CD4-positive, alpha-beta memory T cell (primary cell): Measurements from ENCODE around the gene MYORG. TPM values are rescaled to one million over a fixed set of nuclear protein-coding genes. Genes with fewer than 3 reads are reported as not detected.
"Not testable (repeated sequence)": the region's sequence is repeated elsewhere in the genome, so short reads cannot be mapped to it uniquely, and the experiment has no call there.

Source experiments
- CTCF ChIA-PET: fragments of 350-600 bp; sonication (Branson Sonifier 250); formaldehyde crosslinking; loops from one replicate; lab custom pipeline; 2021; ENCODE audit warnings: inconsistent platforms; ENCODE audit not compliant: partially characterized antibody; lab: Charles Lee
- POLR2A ChIA-PET: fragments of 350-600 bp; sonication (Branson Sonifier 250); formaldehyde crosslinking; loops from one replicate; lab custom pipeline; 2021; ENCODE audit not compliant: partially characterized antibody; lab: Charles Lee
- DNase-seq, 5 donors: peaks; one replicate each; pipeline versions ENCODE4 v3.0.0 to v3.0.0-alpha.2; 2020 to 2022; ENCODE audit warnings: mixed read lengths in 1 of 5
- H3K27ac ChIP-seq: one replicate; pipeline ENCODE4 v1.7.0; 2013; ENCODE audit warnings: low read depth, low read length
- H3K27me3 ChIP-seq: 2 replicates; pipeline ENCODE4 v1.7.0; 2013; ENCODE audit warnings: mild to moderate bottlenecking, low read length, moderate library complexity; ENCODE audit not compliant: insufficient read depth
- H3K36me3 ChIP-seq: 2 replicates; pipeline ENCODE4 v1.7.0; 2013; ENCODE audit warnings: mild to moderate bottlenecking, low read length, moderate library complexity; ENCODE audit not compliant: insufficient read depth
- H3K4me1 ChIP-seq: 2 replicates; pipeline ENCODE4 v1.7.0; 2013; ENCODE audit warnings: mild to moderate bottlenecking, low read length, moderate library complexity; ENCODE audit not compliant: insufficient read depth
- H3K4me3 ChIP-seq, 2 donors: one replicate each; pipeline ENCODE4 v1.7.0; 2013; ENCODE audit warnings: low read length in 2 of 2, mild to moderate bottlenecking in 1 of 2
- H3K9me3 ChIP-seq, 2 donors: one replicate each; pipeline ENCODE4 v1.7.0; 2013; ENCODE audit warnings: low read length in 2 of 2, control low read depth in 1 of 2; ENCODE audit not compliant: control insufficient read depth in 1 of 2
- H3K27ac Mint-ChIP-seq, 7 donors: one replicate each; pipeline ENCODE4 v1.8.0; 2020 to 2021; ENCODE audit warnings: mixed read lengths in 7 of 7, mild to moderate bottlenecking in 6 of 7, inconsistent platforms in 3 of 7, moderate library complexity in 3 of 7
- H3K27me3 Mint-ChIP-seq, 2 donors: one replicate each; pipeline ENCODE4 v1.8.0; 2020 to 2021; ENCODE audit warnings: mixed read lengths in 2 of 2
- H3K36me3 Mint-ChIP-seq, 2 donors: one replicate each; pipeline ENCODE4 v1.8.0; 2020 to 2021; ENCODE audit warnings: mixed read lengths in 2 of 2, inconsistent platforms in 1 of 2, mild to moderate bottlenecking in 1 of 2
- H3K4me1 Mint-ChIP-seq, 4 donors: one replicate each; pipeline ENCODE4 v1.8.0; 2020 to 2021; ENCODE audit warnings: mixed read lengths in 4 of 4, mild to moderate bottlenecking in 1 of 4
- H3K4me3 Mint-ChIP-seq, 8 donors: one replicate each; pipeline ENCODE4 v1.8.0; 2020 to 2021; ENCODE audit warnings: mixed read lengths in 8 of 8, mild to moderate bottlenecking in 7 of 8, moderate library complexity in 6 of 8, inconsistent platforms in 3 of 8
- H3K9me3 Mint-ChIP-seq, 8 donors: one replicate each; pipeline ENCODE4 v1.8.0; 2020 to 2021; ENCODE audit warnings: mixed read lengths in 8 of 8, mild to moderate bottlenecking in 5 of 8, inconsistent platforms in 3 of 8, moderate library complexity in 1 of 8
- intact Hi-C: fragments of 100-400 bp; cut with micrococcal nuclease; formaldehyde crosslinking; loops from one replicate; pipeline ENCODE4 v1.15.1; 2023
- polyA plus RNA-seq, 2 donors: library from polyadenylated mRNA; unstranded; fragments of 300-500 nt; fragmentation: Illumina TruSeq; gene quantifications; one replicate each; pipeline ENCODE4 v1.2.3, GENCODE V29; 2021
- total RNA-seq, 2 experiments: library from RNA; stranded (reverse); gene quantifications; one replicate each; pipeline ENCODE4 v1.2.3, GENCODE V29; 2021

Gene MYORG
- total and polyA plus RNA-seq, 4 experiments from 2014 or later, result 0.09 to 1.4 (median 0.94) TPM

- peaks cover under 1% of the 10 kb centered on the region for H3K4me1 ChIP-seq
- DNase-seq, result no peak
- no peak overlapping the region for H3K27ac ChIP-seq
- H3K4me3 Mint-ChIP-seq, result peak overlapping the region in 2 of 8 donors; percentile 55 to 58
- H3K9me3 ChIP-seq, result no peaks in the 10 kb centered on the region
- intact Hi-C loops, result no loop called here
- no peak overlapping the region for H3K4me3 ChIP-seq
- POLR2A ChIA-PET, result interaction anchor here (0.8 kb wide), 2 partner anchors 10 to 36 kb away, joined by 3 read pairs; no protein-coding TSS in a partner anchor
- peak overlapping the region in 1 of 7 donors; percentile 14 for H3K27ac Mint-ChIP-seq
- peaks cover 3 to 4% (median 4%) of the 10 kb centered on the region in 4 donors for H3K4me1 Mint-ChIP-seq
- H3K27me3 ChIP-seq, result no peaks in the 10 kb centered on the region
- no peaks in the 10 kb centered on the region for H3K36me3 ChIP-seq
- peaks cover 0 to 4% (median 0%) of the 10 kb centered on the region in 8 donors for H3K9me3 Mint-ChIP-seq
- no peaks in the 10 kb centered on the region for H3K27me3 Mint-ChIP-seq
- CTCF ChIA-PET, result interaction anchor here (0.6 to 1.2 kb wide), 2 partner anchors 9 to 326 kb away, joined by 3 to 5 read pairs; no protein-coding TSS in a partner anchor
- peaks cover 3 to 33% of the 10 kb centered on the region in 2 donors for H3K36me3 Mint-ChIP-seq
These were observed 6.2 kb downstream of the MYORG start for GRCh38 chr9:34370335-34370969.

- no peak overlapping the region for H3K27ac ChIP-seq
- H3K36me3 ChIP-seq, result no peaks in the 10 kb centered on the region
- Mint-ChIP-seq H3K36me3 (peaks cover 3 to 33% of the 10 kb centered on the region in 2 donors), H3K4me1 (peaks cover 0 to 2% (median 0%) of the 10 kb centered on the region in 4 donors), H3K27me3 (no peaks in the 10 kb centered on the region), H3K27ac (peak overlapping the region in 1 of 7 donors; percentile 41), H3K4me3 (no peak overlapping the region), H3K9me3 (peaks cover 0 to 4% (median 0%) of the 10 kb centered on the region in 8 donors)
- DNase-seq, result no peak
- ChIA-PET CTCF (no interaction called here), POLR2A (no interaction called here)
- H3K4me3 ChIP-seq, result no peak overlapping the region
- H3K27me3 ChIP-seq, result no peaks in the 10 kb centered on the region
- no peaks in the 10 kb centered on the region for H3K9me3 ChIP-seq
- H3K4me1 ChIP-seq, result no peaks in the 10 kb centered on the region
- intact Hi-C loops, result no loop called here
These were observed 7.1 kb downstream of the MYORG start for GRCh38 chr9:34369636-34370035.

- H3K4me3 Mint-ChIP-seq, H3K27me3 ChIP-seq, CTCF ChIA-PET, H3K4me1 Mint-ChIP-seq, DNase-seq, H3K9me3 Mint-ChIP-seq, POLR2A ChIA-PET, H3K9me3 ChIP-seq, H3K27me3 Mint-ChIP-seq, H3K4me1 ChIP-seq, H3K27ac Mint-ChIP-seq, H3K36me3 ChIP-seq, H3K27ac ChIP-seq, H3K4me3 ChIP-seq, intact Hi-C loops: not testable (repeated sequence)
- H3K36me3 Mint-ChIP-seq, result peaks cover 3 to 30% of the 10 kb centered on the region in 2 donors
These were observed 7.9 kb downstream of the MYORG start for GRCh38 chr9:34368796-34369195.

GRCh38 chr9:34367751-34368410 is 8.8 kb downstream of the MYORG start:
- CTCF ChIA-PET, H3K27ac Mint-ChIP-seq, H3K36me3 ChIP-seq, POLR2A ChIA-PET, DNase-seq, H3K4me1 Mint-ChIP-seq, H3K27me3 ChIP-seq, H3K27ac ChIP-seq, H3K4me3 ChIP-seq, intact Hi-C loops, H3K9me3 ChIP-seq, H3K9me3 Mint-ChIP-seq, H3K27me3 Mint-ChIP-seq, H3K4me1 ChIP-seq, H3K4me3 Mint-ChIP-seq: not testable (repeated sequence)
- peaks cover 3 to 29% of the 10 kb centered on the region in 2 donors for H3K36me3 Mint-ChIP-seq

- Histone ChIP-seq H3K27me3 (no peaks in the 10 kb centered on the region), H3K4me3 (no peak overlapping the region), H3K27ac (no peak overlapping the region), H3K36me3 (no peaks in the 10 kb centered on the region), H3K4me1 (no peaks in the 10 kb centered on the region), H3K9me3 (no peaks in the 10 kb centered on the region)
- CTCF ChIA-PET, result interaction anchor here (1.0 to 1.2 kb wide), 2 partner anchors 9 to 13 kb away, joined by 3 read pairs; no protein-coding TSS in a partner anchor
- Mint-ChIP-seq H3K4me1 (peaks cover 0 to 6% (median 3%) of the 10 kb centered on the region in 4 donors), H3K9me3 (peaks cover 0 to 4% (median 0%) of the 10 kb centered on the region in 8 donors), H3K27ac (no peak overlapping the region), H3K4me3 (no peak overlapping the region), H3K36me3 (peaks cover 3 to 27% of the 10 kb centered on the region in 2 donors), H3K27me3 (no peaks in the 10 kb centered on the region)
- intact Hi-C loops, result no loop called here
- DNase-seq, result no peak
- POLR2A ChIA-PET, result no interaction called here
These were observed 10.3 kb downstream of the MYORG start for GRCh38 chr9:34366365-34366764.

GRCh38 chr9:34365282-34365681 is 11.4 kb downstream of the MYORG start:
- POLR2A ChIA-PET, result no interaction called here
- H3K36me3 Mint-ChIP-seq, result peaks cover 3 to 20% of the 10 kb centered on the region in 2 donors
- no peak overlapping the region for H3K27ac Mint-ChIP-seq

GRCh38 chr9:34363619-34364351 is 12.9 kb downstream of the MYORG start:
- Mint-ChIP-seq H3K9me3 (peaks cover 0 to 4% (median 0%) of the 10 kb centered on the region in 8 donors), H3K4me3 (no peak overlapping the region), H3K4me1 (peaks cover 0 to 6% (median 3%) of the 10 kb centered on the region in 4 donors), H3K27ac (peak overlapping the region in 1 of 7 donors; percentile 86), H3K36me3 (peaks cover 3 to 27% of the 10 kb centered on the region in 2 donors), H3K27me3 (no peaks in the 10 kb centered on the region)
- Histone ChIP-seq H3K36me3 (no peaks in the 10 kb centered on the region), H3K27ac (no peak overlapping the region), H3K27me3 (no peaks in the 10 kb centered on the region), H3K4me3 (no peak overlapping the region), H3K9me3 (no peaks in the 10 kb centered on the region), H3K4me1 (no peaks in the 10 kb centered on the region)
- intact Hi-C loops, result no loop called here
- no peak for DNase-seq
- CTCF ChIA-PET, result interaction anchor here (1.5 kb wide), 1 partner anchor 12 kb away, joined by 4 read pairs; no protein-coding TSS in a partner anchor
- POLR2A ChIA-PET, result no interaction called here

More at GRCh38 chr9:34365282-34365681, 11.4 kb downstream of the MYORG start:
- Histone ChIP-seq H3K9me3 (no peaks in the 10 kb centered on the region), H3K4me1 (no peaks in the 10 kb centered on the region), H3K27ac (no peak overlapping the region), H3K36me3 (no peaks in the 10 kb centered on the region), H3K27me3 (no peaks in the 10 kb centered on the region), H3K4me3 (no peak overlapping the region)
- H3K9me3 Mint-ChIP-seq, result peaks cover 0 to 4% (median 0%) of the 10 kb centered on the region in 8 donors
- H3K4me1 Mint-ChIP-seq, result peaks cover 0 to 6% (median 3%) of the 10 kb centered on the region in 4 donors
- no peaks in the 10 kb centered on the region for H3K27me3 Mint-ChIP-seq
- no peak overlapping the region for H3K4me3 Mint-ChIP-seq
- DNase-seq, result no peak
- intact Hi-C loops, result no loop called here
- CTCF ChIA-PET, result no interaction called here
